Suprapubic skin (tissue), 4 donors: ENCODE results near the gene RLN3. TPM values are rescaled to one million over a fixed set of nuclear protein-coding genes. Genes with fewer than 3 reads are reported as not detected.

Experiments
- DNase-seq, 2 donors: peaks; one replicate each; pipeline ENCODE4 v3.0.0-alpha.2; 2019; ENCODE audit warnings: low spot score in 2 of 2
- H3K27ac ChIP-seq: fragments of 200-600 bp; sonication (generic); one replicate; pipeline ENCODE4 v1.5.1; 2019
- H3K27me3 ChIP-seq: fragments of 200-600 bp; sonication (generic); one replicate; pipeline ENCODE4 v1.5.1; 2019
- H3K36me3 ChIP-seq: fragments of 200-600 bp; sonication (generic); one replicate; pipeline ENCODE4 v1.5.1; 2019
- H3K4me1 ChIP-seq: fragments of 200-600 bp; sonication (generic); one replicate; pipeline ENCODE4 v1.5.1; 2019
- H3K4me3 ChIP-seq: fragments of 200-600 bp; sonication (generic); one replicate; pipeline ENCODE4 v1.5.1; 2019; ENCODE audit warnings: mild to moderate bottlenecking
- H3K9me3 ChIP-seq: fragments of 200-600 bp; sonication (generic); one replicate; pipeline ENCODE4 v1.5.1; 2019
- CTCF ChIP-seq, 2 donors: fragments of 200-600 bp in 1 of 2; fragments of 450-650 bp in 1 of 2; sonication (generic) in 1 of 2; IDR thresholded peaks; one replicate each; pipeline ENCODE4 v1.5.1; 2016 to 2019; ENCODE audit warnings: antibody characterized with exemption in 2 of 2, mild to moderate bottlenecking in 1 of 2, moderate library complexity in 1 of 2
- EP300 ChIP-seq: sonication (generic); formaldehyde crosslinking; IDR thresholded peaks from one replicate; pipeline ENCODE4 v1.6.1; 2017; ENCODE audit warnings: antibody characterized with exemption
- POLR2A ChIP-seq, 2 donors: fragments of 450-650 bp; IDR thresholded peaks; one replicate each; pipeline ENCODE4 v1.6.1; 2017; ENCODE audit warnings: antibody characterized with exemption in 2 of 2, mild to moderate bottlenecking in 2 of 2, moderate library complexity in 2 of 2
- POLR2AphosphoS5 ChIP-seq, 3 donors: sonication (generic); formaldehyde crosslinking; IDR thresholded peaks; one replicate each; pipeline ENCODE4 v1.6.1; 2017; ENCODE audit warnings: antibody characterized with exemption in 3 of 3
- WGBS: methylation state at CpG from one replicate; pipeline ENCODE4 v1.1.5; 2018; 5-methylcytosine and 5-hydroxymethylcytosine counted together
- total RNA-seq, 4 donors: library from RNA; depleted of rRNA; stranded (reverse); fragments of >200 nt; gene quantifications; one replicate each; pipeline ENCODE4 v1.1.0, GENCODE V29; 2016

The RLN3 gene
- total RNA-seq, 4 donors from 2014 or later = not detected

GRCh38 chr19:14056069-14056666 is 28.2 kb downstream of the RLN3 start:
- Histone ChIP-seq H3K27me3 (peaks cover 31% of the 10 kb centered on the region), H3K27ac (no peak overlapping the region), H3K9me3 (no peaks in the 10 kb centered on the region), H3K4me3 (no peak overlapping the region), H3K36me3 (no peaks in the 10 kb centered on the region), H3K4me1 (peaks cover 15% of the 10 kb centered on the region)
- no peak for TF ChIP-seq EP300
- no peak for TF ChIP-seq CTCF (IDR thresholded peaks at IDR 0.05)
- TF ChIP-seq POLR2A (IDR thresholded peaks at IDR 0.05) = no peak
- TF ChIP-seq POLR2AphosphoS5 (IDR thresholded peaks at IDR 0.05) = no peak
- DNase-seq = no peak
- 96% methylated on average over 6 of the region's 10 CpGs for WGBS

DNA sequence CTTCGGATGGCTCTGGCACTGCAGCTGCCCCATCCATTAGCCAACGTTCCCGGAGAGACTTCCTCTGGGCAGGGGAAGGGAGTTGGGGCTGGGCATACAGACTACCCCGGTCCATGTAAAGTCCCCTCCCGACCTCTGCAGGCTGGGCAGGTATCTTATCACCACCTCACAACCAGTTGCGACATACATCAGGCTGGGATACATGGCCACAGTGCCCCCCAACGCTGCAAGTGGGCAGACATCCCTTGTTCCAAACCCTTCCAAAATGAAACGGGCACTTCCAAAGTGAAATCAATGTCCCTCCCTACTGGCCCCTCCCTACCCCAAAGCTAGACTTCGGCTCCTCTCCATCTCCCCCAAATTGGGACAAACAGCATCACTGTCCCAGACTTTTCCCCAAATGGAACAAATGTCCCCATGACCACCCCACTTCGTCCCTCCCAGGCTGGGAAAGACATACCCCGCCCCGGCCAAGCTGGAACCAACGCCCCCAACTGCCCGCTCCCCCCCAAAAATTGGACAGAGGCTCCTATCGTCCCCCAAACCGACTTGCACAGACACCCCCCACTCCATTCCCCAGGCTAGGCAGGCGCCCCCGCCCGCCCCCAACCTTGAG is 28.9 kb downstream of the RLN3 start:
- Histone ChIP-seq H3K4me1 (peaks cover 15% of the 10 kb centered on the region), H3K36me3 (no peaks in the 10 kb centered on the region), H3K27ac (no peak overlapping the region), H3K27me3 (peaks cover 37% of the 10 kb centered on the region), H3K4me3 (peak overlapping the region; percentile 45), H3K9me3 (no peaks in the 10 kb centered on the region)
- TF ChIP-seq POLR2A (IDR thresholded peaks at IDR 0.05) = no peak
- TF ChIP-seq POLR2AphosphoS5 (IDR thresholded peaks at IDR 0.05) = no peak
- no peak for TF ChIP-seq EP300
- TF ChIP-seq CTCF (IDR thresholded peaks at IDR 0.05) = no peak
- WGBS = 25% methylated on average over 6 of the region's 19 CpGs
- DNase-seq = no peak

DNA sequence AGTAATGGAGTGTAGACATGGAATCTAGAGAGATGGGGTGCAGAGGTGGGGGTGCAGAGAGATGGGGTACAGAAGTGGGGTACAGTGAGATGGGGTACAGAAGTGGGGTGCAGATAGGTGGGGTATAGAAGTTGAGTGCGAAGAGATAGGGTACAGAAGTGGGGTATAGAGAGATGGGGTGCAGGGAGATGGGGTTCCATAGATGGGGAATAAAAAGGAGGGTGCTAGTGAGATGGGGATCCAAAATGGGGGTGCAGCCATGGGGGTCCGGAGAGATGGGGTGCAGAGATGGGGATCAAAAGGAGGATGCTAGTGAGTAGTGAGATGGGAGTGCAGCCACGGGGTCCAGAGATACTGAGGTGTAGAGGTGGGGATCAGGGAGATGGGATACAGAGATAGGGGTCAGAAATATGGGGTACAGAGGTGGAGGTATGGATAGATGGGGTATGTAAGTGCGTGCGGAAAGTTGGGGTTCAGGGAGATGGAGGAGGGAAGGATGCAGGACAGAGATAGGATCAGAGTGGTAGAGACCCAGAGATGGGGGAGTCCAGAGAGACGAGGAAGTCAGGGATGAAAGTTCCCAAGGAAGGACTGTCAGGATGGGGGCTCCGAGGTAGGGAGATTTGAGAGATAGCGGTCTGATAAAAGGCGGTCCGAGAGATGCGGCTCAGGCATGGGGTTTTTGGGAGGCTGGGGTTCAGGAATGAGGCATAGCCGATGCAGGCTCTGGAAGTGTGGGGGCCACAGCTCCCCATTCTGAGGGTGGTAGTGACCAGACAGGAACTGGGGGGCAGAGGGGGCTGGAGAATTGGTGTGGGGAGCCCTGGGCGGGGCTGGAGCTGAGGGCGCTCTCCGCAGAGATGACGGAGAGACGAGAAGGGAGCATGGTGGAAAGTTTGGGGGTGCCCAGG is 30.5 kb downstream of the RLN3 start:
- 18% methylated on average over 17 of the region's 17 CpGs for WGBS
- Histone ChIP-seq H3K9me3 (no peaks in the 10 kb centered on the region), H3K36me3 (no peaks in the 10 kb centered on the region), H3K4me3 (no peak overlapping the region), H3K27ac (no peak overlapping the region), H3K4me1 (peaks cover 15% of the 10 kb centered on the region), H3K27me3 (peaks cover 42% of the 10 kb centered on the region)
- no peak for TF ChIP-seq POLR2AphosphoS5 (IDR thresholded peaks at IDR 0.05)
- DNase-seq = no peak

GRCh38 chr19:14059093-14059480 is 31.1 kb downstream of the RLN3 start:
- Histone ChIP-seq H3K27me3 (peaks cover 42% of the 10 kb centered on the region), H3K4me3 (no peak overlapping the region), H3K36me3 (no peaks in the 10 kb centered on the region), H3K9me3 (no peaks in the 10 kb centered on the region), H3K27ac (no peak overlapping the region), H3K4me1 (peaks cover 15% of the 10 kb centered on the region)
- DNase-seq = no peak
- WGBS = 21% methylated on average over 15 of the region's 15 CpGs
- TF ChIP-seq CTCF (IDR thresholded peaks at IDR 0.05) = peak in 1 of 2 donors; percentile 64
- TF ChIP-seq POLR2A (IDR thresholded peaks at IDR 0.05) = no peak
- TF ChIP-seq EP300 = no peak

GRCh38 chr19:14059652-14060155 is 31.8 kb downstream of the RLN3 start:
- H3K36me3 ChIP-seq = no peaks in the 10 kb centered on the region
- peaks cover 42% of the 10 kb centered on the region for H3K27me3 ChIP-seq
- DNase-seq = no peak

More at GRCh38 chr19:14059652-14060155, 31.8 kb downstream of the RLN3 start:
- Histone ChIP-seq H3K27ac (no peak overlapping the region), H3K4me1 (peaks cover 15% of the 10 kb centered on the region), H3K9me3 (no peaks in the 10 kb centered on the region), H3K4me3 (no peak overlapping the region)
- TF ChIP-seq CTCF (IDR thresholded peaks at IDR 0.05) (no peak), POLR2AphosphoS5 (IDR thresholded peaks at IDR 0.05) (no peak), POLR2A (IDR thresholded peaks at IDR 0.05) (no peak), EP300 (no peak)
- 58% methylated on average over 8 of the region's 8 CpGs for WGBS
